SK-N-SH treated with all-trans-retinoic acid at 6 μM for 48 hours (cell line): ENCODE data around the gene CHST12.

Experiments
- ATAC-seq: fragments of 200-7000 bp; cut with Tn5 transposase; 3 replicates; pipeline ENCODE4 v1.9.1; 2020; ENCODE audit warnings: mild to moderate bottlenecking, moderate library complexity
- ARNTL ChIP-seq: fragments of 450-650 bp; formaldehyde crosslinking; IDR thresholded peaks from 2 replicates; pipeline ENCODE4 v1.5.0; 2020; ENCODE audit warnings: low read depth, mild to moderate bottlenecking, moderate library complexity, borderline replicate concordance
- BACH2 ChIP-seq: fragments of 250-450 bp; sonication (Bioruptor Pico); IDR thresholded peaks from 2 replicates; pipeline ENCODE4 v1.9.0; 2021; ENCODE audit warnings: mild to moderate bottlenecking, borderline replicate concordance
- CREB5 ChIP-seq: fragments of 250-450 bp; sonication (Bioruptor Pico); IDR thresholded peaks from 2 replicates; pipeline ENCODE4 v1.5.1; 2020; ENCODE audit warnings: low read depth, mild to moderate bottlenecking, moderate library complexity
- CSRNP3 ChIP-seq: fragments of 250-450 bp; sonication (Bioruptor Pico); IDR thresholded peaks from 2 replicates; pipeline ENCODE4 v1.5.1; 2021; ENCODE audit warnings: mild to moderate bottlenecking, moderate library complexity
- ESRRG ChIP-seq: fragments of 250-450 bp; sonication (Bioruptor Pico); IDR thresholded peaks from 2 replicates; pipeline ENCODE4 v1.6.1; 2021; ENCODE audit warnings: mild to moderate bottlenecking
- GLIS3 ChIP-seq: fragments of 250-450 bp; sonication (Bioruptor Pico); IDR thresholded peaks from 2 replicates; pipeline ENCODE4 v1.5.0; 2020; ENCODE audit warnings: mild to moderate bottlenecking, moderate library complexity
- ISL1 ChIP-seq: fragments of 250-450 bp; sonication (Bioruptor Pico); IDR thresholded peaks from 2 replicates; pipeline ENCODE4 v2.1.2; 2022; ENCODE audit warnings: mild to moderate bottlenecking, moderate library complexity
- OSR1 ChIP-seq: fragments of 250-450 bp; sonication (Bioruptor Pico); IDR thresholded peaks from 2 replicates; pipeline ENCODE4 v1.8.0; 2022; ENCODE audit warnings: moderate library complexity, mild to moderate bottlenecking, inconsistent platforms
- PATZ1 ChIP-seq: fragments of 250-450 bp; sonication (Bioruptor Pico); IDR thresholded peaks from 2 replicates; pipeline ENCODE4 v1.8.0; 2020; ENCODE audit warnings: mild to moderate bottlenecking, moderate library complexity, borderline replicate concordance
- POU6F1 ChIP-seq: fragments of 250-450 bp; sonication (Bioruptor Pico); IDR thresholded peaks from 2 replicates; pipeline ENCODE4 v1.8.0; 2021; ENCODE audit warnings: low read depth, mild to moderate bottlenecking, moderate library complexity, borderline replicate concordance
- PPARA ChIP-seq: fragments of 250-450 bp; sonication (Bioruptor Pico); IDR thresholded peaks from 2 replicates; pipeline ENCODE4 v1.5.0; 2020; ENCODE audit warnings: mild to moderate bottlenecking, borderline replicate concordance
- SNAI2 ChIP-seq: fragments of 250-450 bp; sonication (Bioruptor Pico); IDR thresholded peaks from 2 replicates; pipeline ENCODE4 v1.5.0; 2020; ENCODE audit warnings: mild to moderate bottlenecking, moderate library complexity
- TCF4 ChIP-seq: fragments of 250-450 bp; sonication (Bioruptor Pico); IDR thresholded peaks from 2 replicates; pipeline ENCODE4 v1.8.0; 2021; ENCODE audit warnings: mild to moderate bottlenecking, moderate library complexity, borderline replicate concordance
- TOX ChIP-seq: fragments of 250-450 bp; sonication (Bioruptor Pico); IDR thresholded peaks from 2 replicates; pipeline ENCODE4 v1.8.0; 2021; ENCODE audit warnings: mild to moderate bottlenecking, moderate library complexity, borderline replicate concordance
- TSHZ2 ChIP-seq: fragments of 250-450 bp; sonication (Bioruptor Pico); IDR thresholded peaks from 2 replicates; pipeline ENCODE4 v1.5.0; 2020; ENCODE audit warnings: mild to moderate bottlenecking, moderate library complexity
- ZC3H10 ChIP-seq: fragments of 250-450 bp; sonication (Bioruptor Pico); IDR thresholded peaks from 2 replicates; pipeline ENCODE4 v1.5.1; 2021; ENCODE audit warnings: mild to moderate bottlenecking, moderate library complexity
- ZFP3 ChIP-seq: fragments of 250-450 bp; sonication (Bioruptor Pico); IDR thresholded peaks from 2 replicates; pipeline ENCODE4 v1.5.0; 2020; ENCODE audit warnings: mild to moderate bottlenecking, moderate library complexity
- ZFP30 ChIP-seq: fragments of 450-650 bp; formaldehyde crosslinking; IDR thresholded peaks from 2 replicates; pipeline ENCODE4 v1.5.0; 2022; ENCODE audit warnings: mild to moderate bottlenecking, moderate library complexity
- ZNF70 ChIP-seq: fragments of 450-650 bp; formaldehyde crosslinking; IDR thresholded peaks from 2 replicates; pipeline ENCODE4 v1.5.0; 2020; ENCODE audit warnings: mild to moderate bottlenecking, moderate library complexity
- ZNF8 ChIP-seq: fragments of 450-650 bp; formaldehyde crosslinking; IDR thresholded peaks from 2 replicates; pipeline ENCODE4 v1.5.0; 2020; ENCODE audit warnings: mild to moderate bottlenecking, moderate library complexity

The CHST12 gene

GRCh38 chr7:2461268-2462026 lies 58.0 kb downstream of the CHST12 start:
- TF ChIP-seq ZNF70 (CRISPR knock-in tag) (no peak), ESRRG (CRISPR knock-in tag) (no peak), ZC3H10 (CRISPR knock-in tag) (no peak), CSRNP3 (CRISPR knock-in tag) (no peak), ARNTL (no peak), BACH2 (CRISPR knock-in tag) (no peak), ISL1 (CRISPR knock-in tag) (no peak), TOX (CRISPR knock-in tag) (no peak), ZFP30 (CRISPR knock-in tag) (no peak), ZFP3 (no peak), CREB5 (no peak), TCF4 (CRISPR knock-in tag) (no peak), GLIS3 (no peak), TSHZ2 (no peak), ZNF8 (CRISPR knock-in tag) (no peak)
- peak; percentile 17; the same call in 1 of the 3 replicates for ATAC-seq

- TF ChIP-seq ZFP30 (CRISPR knock-in tag): no peak
- no peak for TF ChIP-seq PPARA (CRISPR knock-in tag)
- no peak for TF ChIP-seq PATZ1
Observed at GRCh38 chr7:2462731-2463130, 59.3 kb downstream of the CHST12 start.

GRCh38 chr7:2465928-2466327 lies 62.5 kb downstream of the CHST12 start:
- no peak for ATAC-seq
- TF ChIP-seq OSR1 (CRISPR knock-in tag) (no peak), BACH2 (CRISPR knock-in tag) (no peak), ARNTL (no peak), TCF4 (CRISPR knock-in tag) (no peak), SNAI2 (CRISPR knock-in tag) (no peak), ESRRG (CRISPR knock-in tag) (no peak), ISL1 (CRISPR knock-in tag) (no peak), ZFP30 (CRISPR knock-in tag) (no peak), ZC3H10 (CRISPR knock-in tag) (no peak), POU6F1 (no peak), TOX (CRISPR knock-in tag) (no peak), ZNF70 (CRISPR knock-in tag) (no peak), PPARA (CRISPR knock-in tag) (no peak), PATZ1 (no peak), ZNF8 (CRISPR knock-in tag) (no peak), ZFP3 (no peak)

More at GRCh38 chr7:2462731-2463130, 59.3 kb downstream of the CHST12 start:
- ATAC-seq: no peak
